ENCODE results near the gene SLC29A2.
A peak's percentile ranks its signal among the peaks of the same experiment; 100 is the strongest.

The SLC29A2 gene

GRCh38 chr11:66365711-66366619, 5.6 kb downstream of the SLC29A2 start:
- no peak for TF ChIP-seq CTCF (conservative IDR thresholded peaks at IDR 0.05)
- no peak overlapping the region for H3K27ac ChIP-seq

DNA sequence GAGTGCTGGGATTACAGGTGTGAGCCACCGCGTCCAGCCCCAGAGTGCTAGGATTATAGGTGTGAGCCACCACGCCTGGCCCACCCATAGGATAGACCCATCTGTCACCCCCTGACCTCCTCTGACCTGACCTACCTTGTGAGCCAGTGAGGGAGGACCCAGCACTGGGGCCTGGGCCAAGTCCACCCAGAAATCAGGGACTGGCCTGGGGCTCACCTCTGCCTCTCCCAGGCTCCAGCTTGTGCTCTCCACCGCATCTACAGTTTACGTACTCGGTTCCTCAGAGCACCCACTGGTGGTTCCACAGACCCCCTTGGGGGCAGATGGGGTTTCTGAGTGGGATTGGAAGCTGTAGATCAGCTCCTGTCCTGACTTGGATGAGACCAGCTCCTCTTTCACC, 6.4 kb downstream of the SLC29A2 start:
- TF ChIP-seq CTCF (conservative IDR thresholded peaks at IDR 0.05) = no peak

GRCh38 chr11:66363805-66364535, 7.6 kb downstream of the SLC29A2 start:
- TF ChIP-seq CTCF (conservative IDR thresholded peaks at IDR 0.05) = peak; percentile 96
- no peak overlapping the region for H3K27ac ChIP-seq

More for the DNA sequence above, 6.4 kb downstream of the SLC29A2 start:
- no peak overlapping the region for H3K27ac ChIP-seq

GRCh38 chr11:66363187-66363601, 8.4 kb downstream of the SLC29A2 start:
- TF ChIP-seq CTCF (conservative IDR thresholded peaks at IDR 0.05) = no peak
- no peak overlapping the region for H3K27ac ChIP-seq

DNA sequence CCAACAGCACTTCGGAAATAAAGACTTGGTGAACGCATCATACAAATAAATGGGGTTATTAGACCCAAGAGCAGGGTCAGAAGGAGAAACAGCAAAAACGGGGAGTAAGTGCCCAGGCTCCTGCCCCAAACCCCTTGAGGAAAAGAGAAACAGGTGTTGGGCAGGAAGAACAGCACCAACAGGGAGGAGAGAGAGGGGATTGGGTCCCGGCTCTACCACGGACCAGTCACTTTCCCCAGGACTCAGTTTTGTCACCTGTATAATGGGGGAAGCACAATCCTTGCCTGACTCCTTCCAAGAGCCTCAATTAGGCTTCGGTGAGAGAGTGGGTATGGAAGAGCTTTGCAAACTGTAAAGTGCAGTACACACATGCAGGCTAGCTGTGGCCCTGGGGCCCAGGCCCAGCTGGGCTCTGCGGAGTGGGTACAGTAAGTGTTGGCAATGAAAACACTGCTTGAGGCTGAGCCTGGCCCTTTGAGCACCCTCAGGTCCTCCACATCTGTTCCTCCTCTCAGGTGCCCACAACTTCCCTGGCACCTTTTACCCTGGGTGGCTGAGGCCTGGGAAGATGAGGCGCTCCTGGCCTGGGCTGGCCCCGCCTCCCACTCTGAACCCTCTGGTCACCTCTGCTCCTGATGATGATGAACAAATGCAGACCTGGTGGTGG, 8.9 kb downstream of the SLC29A2 start:
- no peak overlapping the region for H3K27ac ChIP-seq
- no peak for TF ChIP-seq CTCF (conservative IDR thresholded peaks at IDR 0.05)

GRCh38 chr11:66361502-66361941, 10.0 kb downstream of the SLC29A2 start:
- no peak overlapping the region for H3K27ac ChIP-seq
- TF ChIP-seq CTCF (conservative IDR thresholded peaks at IDR 0.05) = no peak
